K562 (cell line): Measurements from ENCODE around the gene LOXL3. TPM values are rescaled to one million over a fixed set of nuclear protein-coding genes. Genes with fewer than 3 reads are reported as not detected.

ENCODE experiments used
- CBX5 ChIP-seq: IDR thresholded peaks from 2 replicates; pipeline ENCODE4 v1.6.1; 2014; ENCODE audit warnings: low read depth, borderline replicate concordance
- CBX8 ChIP-seq: fragments of 200-600 bp; sonication (generic); IDR thresholded peaks from 2 replicates; pipeline ENCODE4 v1.6.1; 2012; ENCODE audit warnings: borderline replicate concordance, mixed run types, low read depth, mild to moderate bottlenecking, moderate library complexity, mixed read lengths, low read length, control low read depth, inconsistent platforms; ENCODE audit not compliant: poor library complexity, severe bottlenecking; ENCODE audit errors: extremely low read depth
- CHD1 ChIP-seq: fragments of 200-600 bp; sonication (generic); IDR thresholded peaks from one replicate; pipeline ENCODE4 v1.6.1; 2012; ENCODE audit warnings: mild to moderate bottlenecking, moderate library complexity, low read length, inconsistent platforms
- ETV1 ChIP-seq: fragments of 450-650 bp; conservative IDR thresholded peaks from 2 replicates; pipeline ENCODE4 v1.6.1; 2016; ENCODE audit warnings: missing genetic modification characterization, control low read depth, low read depth, missing compliant biosample characterization
- FOXA1 ChIP-seq: fragments of 450-650 bp; IDR thresholded peaks from 2 replicates; pipeline ENCODE4 v1.6.1; 2016; ENCODE audit warnings: mild to moderate bottlenecking, borderline replicate concordance
- GABPB1 ChIP-seq: sonication (generic); formaldehyde crosslinking; IDR thresholded peaks from 2 replicates; pipeline ENCODE4 v1.8.0; 2022; ENCODE audit warnings: mild to moderate bottlenecking, missing genetic modification reagents
- HBP1 ChIP-seq: fragments of 450-650 bp; formaldehyde crosslinking; IDR thresholded peaks from 2 replicates; pipeline ENCODE4 v1.4.0; 2022; ENCODE audit warnings: missing genetic modification characterization
- HCFC1 ChIP-seq: IDR thresholded peaks from 2 replicates; pipeline ENCODE4 v1.6.1; 2012; ENCODE audit warnings: low read depth, low read length, improper control_type of control experiment
- HINFP ChIP-seq: fragments of 450-650 bp; conservative IDR thresholded peaks from 2 replicates; pipeline ENCODE4 v1.6.1; 2016; ENCODE audit warnings: missing genetic modification characterization, low read depth, mild to moderate bottlenecking, control low read depth, missing compliant biosample characterization
- HNRNPUL1 ChIP-seq: fragments of 200-400 bp; formaldehyde crosslinking; IDR thresholded peaks from 2 replicates; pipeline ENCODE4 v1.6.1; 2017; ENCODE audit warnings: low read length
- MBD2 ChIP-seq: sonication (generic); IDR thresholded peaks from 2 replicates; pipeline ENCODE4 v1.6.1; 2016; ENCODE audit warnings: low read depth, borderline replicate concordance
- MEIS2 ChIP-seq: fragments of 450-650 bp; IDR thresholded peaks from 2 replicates; pipeline ENCODE4 v1.6.1; 2014; ENCODE audit warnings: mild to moderate bottlenecking; ENCODE audit not compliant: partially characterized antibody
- MIER1 ChIP-seq: fragments of 450-650 bp; IDR thresholded peaks from 2 replicates; pipeline ENCODE4 v1.6.1; 2016; ENCODE audit warnings: antibody characterized with exemption, mild to moderate bottlenecking, low read depth
- NBN ChIP-seq: fragments of 450-650 bp; IDR thresholded peaks from 2 replicates; pipeline ENCODE4 v1.6.1; 2016; ENCODE audit warnings: low read depth, mild to moderate bottlenecking
- POLR3G ChIP-seq: IDR thresholded peaks from 2 replicates; pipeline ENCODE4 v1.6.1; 2011; ENCODE audit not compliant: insufficient read length, insufficient replicate concordance; ENCODE audit errors: extremely low read depth
- RERE ChIP-seq: sonication (generic); formaldehyde crosslinking; IDR thresholded peaks from 2 replicates; pipeline ENCODE4 v1.8.0; 2023; ENCODE audit warnings: missing genetic modification reagents, mild to moderate bottlenecking, borderline replicate concordance
- RFX7 ChIP-seq: fragments of 250-450 bp; sonication (Bioruptor Pico); IDR thresholded peaks from 2 replicates; pipeline ENCODE4 v1.5.1; 2021; ENCODE audit warnings: mild to moderate bottlenecking
- U2AF1 ChIP-seq: fragments of 200-400 bp; formaldehyde crosslinking; optimal IDR thresholded peaks from 2 replicates; pipeline ENCODE3; 2017; ENCODE audit warnings: mild to moderate bottlenecking, low read depth, low read length, moderate library complexity
- ZNF232 ChIP-seq: sonication (generic); formaldehyde crosslinking; IDR thresholded peaks from 2 replicates; pipeline ENCODE4 v1.8.0; 2022; ENCODE audit warnings: mild to moderate bottlenecking, missing genetic modification reagents
- ZNF239 ChIP-seq: fragments of 250-450 bp; sonication (Bioruptor Pico); IDR thresholded peaks from 2 replicates; pipeline ENCODE4 v1.4.0; 2020; ENCODE audit warnings: mild to moderate bottlenecking
- polyA plus RNA-seq, 8 experiments: library from polyadenylated mRNA; depleted of rRNA in 4 of 8; stranded (reverse) in 5 of 8; unstranded in 3 of 8; fragments of >200 nt; fragmentation: Nextera tagmentation in 2 of 8; fragmentation: Illumina TruSeq in 1 of 8; extraction: Ambion mirVana in 2 of 8; extraction: Trizol in 1 of 8; gene quantifications; 2 replicates each; pipeline versions ENCODE4 v1.2.1 to v1.2.3, GENCODE V29; 2011 to 2014; ENCODE audit warnings: inconsistent platforms in 1 of 8, missing spikeins in 1 of 8
- total RNA-seq, 7 experiments: library from RNA; depleted of rRNA in 6 of 7; stranded (reverse); fragments of >200 nt in 6 of 7; fragmentation: Illumina TruSeq in 2 of 7; extraction: Trizol in 2 of 7; gene quantifications; 2 replicates each; pipeline versions ENCODE4 v1.2.1 to v1.2.3, GENCODE V29; 2011 to 2021; ENCODE audit warnings: low replicate concordance in 1 of 7

LOXL3 gene
- total and polyA plus RNA-seq, 9 of the 15 experiments (the other 6 are each of a cell fraction or from before 2014, with no cell fraction given), result 0.22 to 0.99 (median 0.31) TPM

GRCh38 chr2:74529357-74530238 lies 24.1 kb downstream of the LOXL3 start, which contains the start of the genes AUP1 and HTRA2 (continued):
- TF ChIP-seq HNRNPUL1 (no peak), NBN (no peak), POLR3G (no peak), MIER1 (no peak), ZNF239 (no peak), RERE (CRISPR knock-in tag) (no peak), MEIS2 (no peak), CBX8 (no peak), HBP1 (CRISPR knock-in tag) (no peak), HINFP (tag) (no peak), CBX5 (no peak), MBD2 (peak; percentile 90), U2AF1 (no peak), GABPB1 (CRISPR knock-in tag) (peak; percentile 94), ETV1 (peak; percentile 90), RFX7 (CRISPR knock-in tag) (no peak), HCFC1 (peak; percentile 98), ZNF232 (CRISPR knock-in tag) (0 out of 2 replicates have a peak, but pooled peaks have one; percentile 1), FOXA1 (no peak), CHD1 (peak; percentile 58)
